Kidney capillary endothelial cell (primary cell): ENCODE results near the gene FBXW8.

Experiments
- DNase-seq: peaks from one replicate; pipeline ENCODE4 v3.0.0-alpha.2; 2018; ENCODE audit warnings: low spot score

The FBXW8 gene

DNA sequence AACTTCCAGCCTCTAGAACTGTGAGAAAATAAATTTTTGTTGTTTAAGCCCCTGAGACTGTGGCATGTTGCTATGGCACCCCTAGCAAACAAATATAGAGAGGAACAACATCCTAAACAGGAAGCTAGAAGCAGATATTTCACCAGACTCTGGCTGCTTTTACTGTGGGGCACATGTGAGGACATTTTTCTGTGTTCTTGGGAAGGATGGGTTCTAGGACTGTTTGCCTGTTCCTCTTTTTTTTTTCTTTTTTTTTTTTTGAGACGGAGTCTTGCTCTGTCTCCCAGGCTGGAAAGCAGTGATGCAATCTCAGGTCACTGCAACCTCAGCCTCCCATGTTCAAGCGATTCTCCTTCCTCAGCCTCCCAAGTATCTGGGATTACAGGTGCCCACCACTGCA, 25.3 kb upstream of the FBXW8 start:
- DNase-seq, result no peak

DNA sequence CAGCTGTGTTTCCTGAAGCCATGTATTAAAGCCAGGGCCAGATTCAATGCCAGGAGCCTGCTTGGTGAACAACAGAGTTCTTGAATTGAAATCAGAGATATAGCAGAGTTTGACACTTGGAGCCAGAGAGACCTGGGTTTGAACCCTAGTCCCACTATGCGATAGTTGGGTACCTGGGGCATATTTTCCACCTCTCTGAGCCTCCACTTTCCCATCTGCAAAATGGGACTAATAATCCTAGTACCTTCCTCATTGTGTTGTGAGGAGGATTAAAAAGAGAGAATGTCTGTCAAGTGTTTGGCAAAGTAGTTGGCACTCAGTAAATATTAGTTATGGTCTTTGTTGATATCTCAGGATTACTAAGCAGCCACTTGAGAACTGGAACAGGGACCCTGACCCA, 23.5 kb upstream of the FBXW8 start:
- no peak for DNase-seq

DNA sequence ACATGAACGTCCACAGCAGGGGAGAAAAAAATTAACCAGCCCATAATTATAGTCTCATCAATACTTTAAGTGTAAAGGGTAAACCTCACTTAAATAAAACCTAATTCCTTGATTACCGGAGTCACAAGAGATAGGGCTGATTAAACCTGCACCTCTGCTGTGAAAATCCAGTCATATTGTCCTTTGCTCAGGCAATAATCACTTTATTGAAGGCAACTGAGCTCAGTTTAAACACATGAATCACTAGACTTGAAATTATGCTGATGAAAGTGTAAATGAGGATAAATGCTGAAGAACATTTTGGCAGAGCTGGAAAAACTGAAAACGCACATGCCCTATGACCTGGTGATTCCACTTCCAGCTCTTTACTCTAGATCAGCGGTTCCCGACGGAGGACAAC, 22.9 kb upstream of the FBXW8 start:
- DNase-seq, result no peak

DNA sequence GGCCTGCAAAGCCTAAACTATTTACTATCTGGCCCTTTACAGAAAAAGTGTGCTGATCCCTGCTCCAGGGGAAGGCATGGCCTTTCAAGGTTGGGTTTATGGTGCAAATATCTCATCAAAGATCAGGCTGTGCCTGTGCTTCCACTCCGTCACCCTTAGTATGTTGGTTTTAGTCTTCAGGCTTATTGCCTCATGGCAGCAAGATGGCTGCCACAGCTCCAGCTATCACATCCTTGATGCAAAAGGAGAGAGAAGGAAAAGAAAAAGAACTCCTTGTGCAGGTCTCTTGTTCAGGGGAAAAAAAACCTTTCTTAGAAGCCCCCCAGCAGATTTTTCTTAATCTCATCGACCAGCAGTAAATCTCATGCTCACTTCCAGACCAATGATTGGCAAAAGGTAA, 20.4 kb upstream of the FBXW8 start:
- no peak for DNase-seq

DNA sequence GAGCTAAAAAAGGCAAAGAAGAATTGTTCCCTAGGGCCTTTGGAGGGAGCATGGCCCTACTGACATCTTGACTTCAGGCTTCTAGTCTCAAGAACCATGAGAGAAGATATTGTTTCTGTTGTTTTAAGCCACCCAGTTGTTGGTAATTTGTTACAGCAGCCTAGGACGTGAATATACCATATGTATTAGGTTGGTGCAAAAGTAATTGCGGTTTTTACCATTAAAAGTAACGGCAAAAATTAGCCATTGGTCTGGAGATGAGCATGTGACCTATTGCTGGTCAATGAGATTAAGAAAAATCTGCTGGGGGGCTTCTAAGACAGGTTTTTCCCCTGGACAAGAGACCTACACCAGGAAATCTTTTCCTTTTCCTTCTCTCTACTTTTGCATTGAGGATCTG, 19.7 kb upstream of the FBXW8 start:
- no peak for DNase-seq

DNA sequence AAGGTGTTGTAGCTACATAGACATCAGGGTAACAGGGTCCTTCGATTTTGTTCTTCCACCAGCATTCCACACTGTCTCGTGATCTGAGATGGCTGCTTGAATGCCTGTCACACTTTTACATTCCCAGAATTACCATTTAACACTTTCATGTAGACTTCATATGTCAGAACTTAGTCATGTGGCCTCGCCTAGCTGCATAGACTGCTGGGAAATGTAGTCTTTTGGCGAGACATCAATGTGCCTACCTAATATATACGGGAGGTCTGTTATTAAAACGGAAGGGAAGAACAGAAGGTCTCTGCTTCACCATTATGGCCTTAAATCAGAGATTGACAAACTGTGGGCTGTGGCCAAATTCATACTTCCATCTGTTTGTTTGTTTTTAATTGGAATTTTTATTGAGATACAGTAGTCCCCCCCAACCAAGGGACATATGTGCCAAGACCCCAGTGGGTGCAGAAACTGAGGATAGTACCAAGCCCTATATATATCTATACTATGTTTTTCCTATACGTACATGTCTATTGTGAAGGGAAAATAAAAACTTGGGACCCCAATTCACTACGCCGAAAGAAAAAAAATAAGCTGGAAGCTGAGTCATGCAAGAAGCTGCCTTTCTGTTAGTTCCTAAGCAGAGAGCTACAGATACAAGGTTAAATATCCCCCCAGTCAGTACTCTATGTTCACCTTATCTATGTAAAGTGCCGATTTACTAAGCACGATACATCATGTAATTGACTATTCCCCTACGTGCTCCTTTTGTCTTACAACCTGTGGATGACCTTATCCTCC, 18.2 kb upstream of the FBXW8 start:
- DNase-seq, result no peak

DNA sequence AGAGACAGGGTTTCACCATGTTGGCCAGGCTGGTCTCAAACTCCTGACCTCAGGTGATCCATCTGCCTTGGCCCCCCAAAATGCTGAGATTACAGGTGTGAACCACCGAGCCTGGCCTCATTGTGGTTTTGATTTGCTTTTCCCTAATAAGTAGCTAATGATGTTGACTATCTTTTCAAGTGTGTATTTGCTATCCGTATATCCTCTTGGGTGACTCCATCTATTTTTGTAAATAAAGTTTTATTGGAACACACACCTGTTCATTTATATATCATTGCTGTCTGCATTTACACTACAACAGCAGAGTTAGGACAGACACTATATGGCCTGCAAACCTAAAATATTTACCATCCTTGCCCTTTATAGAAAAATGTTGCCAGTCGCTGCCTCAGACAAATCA, 15.8 kb upstream of the FBXW8 start:
- no peak for DNase-seq

DNA sequence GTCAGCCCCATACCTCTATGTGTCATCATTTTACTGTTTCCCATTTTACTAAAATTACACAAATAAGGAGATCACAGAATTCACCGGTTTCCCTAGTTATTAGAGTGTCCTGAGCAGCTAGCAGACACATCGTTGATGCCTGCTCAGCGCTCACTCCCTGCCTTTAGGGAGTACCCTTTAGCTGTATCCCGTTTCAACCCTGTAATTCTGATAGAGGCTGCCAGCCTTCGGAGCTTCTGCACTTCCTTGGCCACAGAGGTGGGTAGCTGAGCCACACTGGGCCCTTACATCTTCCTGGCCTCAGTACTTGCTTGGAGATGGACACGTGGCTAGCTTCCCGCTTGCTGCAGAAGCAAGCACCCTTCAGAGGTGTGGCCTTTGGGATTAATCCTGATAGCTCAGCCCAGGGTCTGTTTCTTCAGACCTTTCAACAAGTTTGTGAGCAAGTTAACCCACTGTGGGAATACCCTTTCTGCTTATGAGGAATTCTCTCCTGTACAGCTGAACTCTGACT, 14.3 kb upstream of the FBXW8 start:
- DNase-seq, result no peak

DNA sequence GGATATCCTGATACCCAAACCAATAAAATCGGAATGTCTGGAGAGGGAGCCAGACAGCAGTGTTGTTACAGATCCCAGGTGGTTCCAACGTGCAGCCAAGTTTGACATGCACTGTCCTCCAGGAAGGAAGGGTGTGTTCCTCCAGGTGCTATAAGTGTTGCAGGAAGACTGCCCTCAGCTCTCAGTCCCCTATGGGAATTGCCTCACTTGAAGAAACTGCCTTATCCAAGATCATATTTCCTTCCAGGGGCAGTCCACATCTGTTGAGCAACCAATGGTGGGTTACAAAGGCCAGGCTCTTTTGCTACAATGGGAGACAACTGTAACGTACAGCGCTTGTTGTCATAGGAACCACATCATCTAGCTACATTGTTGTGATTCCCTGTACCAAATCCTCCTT, 13.3 kb upstream of the FBXW8 start:
- no peak for DNase-seq

DNA sequence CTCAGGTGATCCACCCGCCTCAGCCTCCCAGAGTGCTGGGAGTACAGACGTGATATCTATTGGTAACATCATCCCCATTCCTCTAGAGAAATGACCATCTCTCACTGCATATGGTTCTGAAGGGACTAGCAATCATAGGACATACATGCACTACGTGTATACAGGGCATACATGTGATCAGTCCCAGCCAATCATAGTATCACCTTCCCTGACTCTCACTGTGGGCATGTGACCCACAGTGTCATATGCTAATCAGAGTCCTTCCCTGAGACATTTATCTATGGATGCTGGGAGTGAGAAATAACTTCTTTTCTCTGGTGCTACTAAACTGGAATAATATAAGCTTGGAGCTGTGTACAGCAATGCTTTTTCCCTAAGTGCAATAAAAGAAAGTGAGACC, 12.1 kb upstream of the FBXW8 start:
- no peak for DNase-seq

DNA sequence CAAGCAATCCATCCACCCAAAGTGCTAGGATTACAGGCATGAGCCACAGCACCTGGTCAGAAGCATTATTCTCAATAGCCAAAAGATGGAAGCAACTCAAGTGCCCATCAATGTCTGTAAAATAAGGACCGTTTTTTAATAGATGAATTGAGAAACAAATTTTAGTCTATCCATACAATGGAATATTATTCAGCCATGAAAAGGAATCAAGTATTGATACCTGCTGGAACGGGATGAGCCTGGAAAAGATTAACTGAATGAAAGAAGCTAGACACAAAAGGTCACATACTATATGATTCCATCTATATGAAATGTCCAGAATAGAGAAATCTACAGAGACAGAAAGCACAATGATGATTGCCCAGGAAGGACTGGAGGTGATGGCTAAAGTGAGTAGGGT, 9.1 kb upstream of the FBXW8 start:
- DNase-seq, result no peak

DNA sequence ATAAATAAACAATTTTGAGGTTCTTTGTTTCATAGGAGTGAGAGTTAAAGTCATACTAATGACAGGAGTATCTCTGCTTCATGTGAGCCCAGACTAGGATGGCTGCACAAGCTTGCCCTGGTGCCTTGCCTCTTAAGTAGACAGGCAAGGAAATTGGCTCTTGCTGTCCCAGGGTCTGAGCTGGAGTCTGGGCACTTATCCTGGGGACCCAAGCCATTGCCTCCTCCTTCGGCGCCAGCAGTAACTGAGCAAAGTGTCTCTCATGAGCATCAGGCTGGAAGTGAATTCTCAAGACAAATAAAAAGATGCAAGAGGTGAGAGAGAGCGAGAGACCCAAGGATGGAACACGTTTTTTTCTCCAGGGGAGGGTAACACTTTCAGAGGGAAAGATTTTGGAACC, 6.9 kb upstream of the FBXW8 start:
- no peak for DNase-seq

DNA sequence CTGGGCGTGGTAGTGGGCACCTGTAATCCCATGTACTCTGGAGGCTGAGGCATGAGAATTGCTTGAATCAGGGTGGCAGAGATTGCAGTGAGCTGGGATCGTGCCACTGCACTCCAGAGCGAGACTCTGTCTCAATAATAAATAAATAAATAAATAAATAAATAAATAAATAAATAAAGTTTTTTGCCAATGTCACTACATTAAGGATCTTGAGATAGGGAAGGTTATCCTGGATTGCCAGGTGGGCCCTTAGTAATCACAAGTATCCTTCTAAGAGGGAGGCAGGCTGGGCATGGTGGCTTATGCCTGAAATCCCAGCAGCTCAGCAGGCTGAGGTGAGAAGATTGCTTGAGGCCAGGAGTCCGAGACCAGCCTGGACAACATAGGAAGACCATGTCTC, 4.5 kb upstream of the FBXW8 start:
- no peak for DNase-seq

DNA sequence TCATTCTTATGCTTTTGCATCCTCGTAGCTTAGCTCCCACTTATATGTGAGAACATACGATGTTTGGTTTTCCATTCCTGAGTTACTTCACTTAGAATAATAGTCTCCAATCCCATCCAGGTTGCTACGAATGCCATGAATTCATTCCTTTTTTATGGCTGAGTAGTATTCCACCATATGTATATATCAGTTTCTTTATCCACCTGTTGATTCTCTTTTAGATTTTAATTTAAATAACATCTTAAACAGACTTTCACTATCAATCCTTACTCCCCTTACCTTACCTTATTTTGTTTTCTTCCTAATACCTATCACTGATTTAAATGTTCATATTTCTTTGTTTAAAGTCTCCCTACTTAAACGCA, 488 bp upstream of the FBXW8 start:
- no peak for DNase-seq

DNA sequence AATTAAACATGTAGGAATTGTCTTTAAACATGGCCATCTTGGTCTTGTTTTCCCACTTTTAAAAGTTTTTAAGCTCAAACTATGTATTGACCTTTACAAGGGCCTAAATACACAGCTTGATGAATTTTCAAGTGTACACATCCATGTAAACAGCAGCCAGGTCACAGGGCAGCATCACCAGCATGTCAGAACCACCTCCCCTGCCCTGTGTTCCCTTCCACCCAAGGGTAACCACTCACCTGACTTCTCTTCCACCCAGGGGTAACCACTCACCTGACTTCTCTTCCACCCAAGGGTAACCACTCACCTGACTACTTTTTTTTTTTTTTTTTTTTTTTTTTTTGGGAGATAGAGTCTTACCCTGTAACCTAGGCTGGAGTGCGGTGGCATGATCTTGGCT, 4.6 kb downstream of the FBXW8 start:
- DNase-seq, result no peak

DNA sequence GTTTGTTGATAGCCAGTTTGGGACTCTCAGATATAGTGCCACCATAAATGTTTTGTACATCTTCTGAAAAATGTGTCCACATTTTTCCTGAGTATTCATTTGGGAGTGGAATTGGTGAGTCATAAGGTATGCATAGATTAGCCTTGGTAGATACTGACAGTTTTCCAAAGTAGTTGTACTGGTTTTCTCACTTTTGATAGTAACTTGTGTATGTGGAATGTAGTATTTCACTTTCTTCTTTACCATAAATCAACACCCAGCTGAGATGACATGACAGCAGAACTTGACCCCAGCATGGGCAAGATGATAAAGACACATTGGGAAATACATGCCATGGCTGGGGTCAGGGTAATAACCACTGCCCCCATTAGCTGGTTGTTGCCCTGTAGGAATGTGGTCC, 5.4 kb downstream of the FBXW8 start:
- DNase-seq, result no peak

DNA sequence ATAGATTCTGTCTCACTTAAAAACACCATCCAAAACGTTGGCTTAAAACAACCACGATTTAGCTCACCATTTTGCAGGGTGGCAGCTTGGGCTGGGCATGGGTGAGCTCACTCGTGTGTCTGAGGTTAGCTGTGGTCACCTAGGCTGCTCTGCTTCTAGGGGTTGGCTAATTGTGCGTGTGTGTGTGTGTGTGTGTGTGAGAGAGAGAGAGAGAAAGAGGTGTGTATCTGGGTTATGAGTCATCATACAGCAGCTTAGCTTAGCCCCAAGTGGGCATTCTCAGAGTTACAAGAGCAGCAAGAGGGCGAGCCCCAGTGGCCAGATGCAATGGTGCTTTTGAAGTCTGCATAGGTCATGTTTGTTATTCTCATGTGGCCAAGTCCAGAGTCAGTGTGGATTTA, 6.0 kb downstream of the FBXW8 start:
- DNase-seq, result no peak

DNA sequence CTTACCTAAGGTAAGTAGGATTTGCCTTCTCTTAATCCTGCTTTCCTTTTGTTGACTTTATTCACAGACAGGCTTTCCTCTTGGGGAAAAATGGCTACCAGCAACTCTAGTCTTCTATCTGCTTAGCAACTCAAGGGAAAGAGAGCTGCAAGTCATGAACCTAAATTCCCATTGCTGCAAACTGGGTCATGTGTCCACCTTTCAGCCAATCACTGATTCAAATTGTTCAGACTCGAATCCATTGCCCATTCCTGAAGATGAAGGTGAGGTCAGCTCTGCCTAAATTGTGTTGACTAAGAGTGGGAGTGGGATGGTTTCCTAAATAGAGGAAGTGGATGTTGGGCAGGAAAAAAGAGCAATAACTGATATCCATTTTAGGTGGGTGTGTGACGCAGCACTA, 7.7 kb downstream of the FBXW8 start:
- no peak for DNase-seq

DNA sequence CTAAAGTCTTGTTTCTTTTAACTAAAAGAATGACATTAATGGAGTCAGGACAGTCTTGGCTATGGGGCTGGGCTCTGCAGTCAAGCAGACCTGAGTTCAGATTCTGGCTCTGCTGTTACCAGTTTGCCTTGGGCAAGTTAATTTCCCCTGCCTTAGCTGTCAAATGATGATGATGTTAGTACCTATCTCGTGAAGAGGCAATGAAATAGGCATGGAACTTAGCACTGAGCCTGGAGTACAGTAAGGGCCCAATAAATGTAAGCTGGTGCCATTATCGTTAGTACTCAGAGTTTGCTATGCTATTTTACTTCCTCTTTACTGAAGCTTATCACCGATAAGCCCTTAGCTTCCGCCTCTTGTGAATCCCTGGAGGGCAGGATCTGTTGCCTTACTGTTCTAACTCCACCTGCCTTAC, 8.5 kb downstream of the FBXW8 start:
- DNase-seq, result no peak

DNA sequence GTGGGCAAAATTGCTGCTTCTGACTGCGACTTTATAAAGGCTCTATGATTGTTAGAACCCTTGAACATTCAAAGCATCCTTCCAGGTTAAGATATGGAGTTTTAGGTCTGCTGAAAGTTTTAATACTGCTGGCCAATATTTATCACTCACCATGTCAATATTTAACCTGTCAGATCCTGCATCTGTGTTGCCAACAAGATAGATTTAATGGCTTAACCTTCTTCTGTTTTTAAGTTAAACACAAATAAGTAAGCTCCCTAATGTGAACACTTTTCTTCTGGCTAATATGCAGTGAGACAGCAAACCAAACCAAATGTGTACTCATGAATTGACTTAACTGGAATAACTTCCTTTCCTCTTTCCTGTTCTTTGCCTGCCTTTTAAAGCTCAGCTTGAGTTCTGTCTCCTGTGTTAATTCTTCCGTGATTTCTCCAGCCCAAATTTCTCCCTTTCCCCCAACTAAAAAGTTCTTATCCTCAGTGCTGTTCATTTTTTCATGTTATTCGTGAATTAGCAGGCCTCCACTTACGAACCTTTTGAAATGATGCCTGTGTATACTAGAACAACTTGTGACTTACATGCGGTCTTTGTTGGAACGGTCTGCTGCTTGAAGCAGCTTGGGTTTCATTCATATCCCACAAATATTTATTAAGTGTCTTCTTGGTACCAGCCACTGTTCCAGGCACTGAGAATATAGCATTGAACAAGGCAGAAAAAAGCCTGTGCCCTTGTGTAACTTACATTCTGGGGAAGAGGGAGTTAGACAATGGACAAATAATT, 9.1 kb downstream of the FBXW8 start:
- DNase-seq, result no peak

DNA sequence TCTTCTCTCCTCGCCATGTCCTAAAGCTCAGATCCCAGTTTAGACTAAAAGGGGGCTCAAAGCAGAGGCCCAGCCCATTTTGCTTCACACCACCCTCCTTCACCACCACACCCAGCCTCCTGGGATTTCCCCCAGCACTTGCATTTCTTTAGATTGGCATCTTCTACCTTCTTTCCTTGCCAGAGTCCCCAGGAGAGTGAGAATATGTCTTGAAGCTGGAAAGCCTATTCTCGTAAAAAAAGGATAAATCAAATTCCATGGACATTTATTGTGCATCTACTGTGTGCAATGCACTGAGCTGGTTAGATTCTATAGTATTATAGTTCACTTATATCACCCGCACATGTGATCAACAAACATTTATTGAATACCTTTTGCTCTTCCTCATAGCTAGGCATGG, 10.2 kb downstream of the FBXW8 start:
- no peak for DNase-seq

DNA sequence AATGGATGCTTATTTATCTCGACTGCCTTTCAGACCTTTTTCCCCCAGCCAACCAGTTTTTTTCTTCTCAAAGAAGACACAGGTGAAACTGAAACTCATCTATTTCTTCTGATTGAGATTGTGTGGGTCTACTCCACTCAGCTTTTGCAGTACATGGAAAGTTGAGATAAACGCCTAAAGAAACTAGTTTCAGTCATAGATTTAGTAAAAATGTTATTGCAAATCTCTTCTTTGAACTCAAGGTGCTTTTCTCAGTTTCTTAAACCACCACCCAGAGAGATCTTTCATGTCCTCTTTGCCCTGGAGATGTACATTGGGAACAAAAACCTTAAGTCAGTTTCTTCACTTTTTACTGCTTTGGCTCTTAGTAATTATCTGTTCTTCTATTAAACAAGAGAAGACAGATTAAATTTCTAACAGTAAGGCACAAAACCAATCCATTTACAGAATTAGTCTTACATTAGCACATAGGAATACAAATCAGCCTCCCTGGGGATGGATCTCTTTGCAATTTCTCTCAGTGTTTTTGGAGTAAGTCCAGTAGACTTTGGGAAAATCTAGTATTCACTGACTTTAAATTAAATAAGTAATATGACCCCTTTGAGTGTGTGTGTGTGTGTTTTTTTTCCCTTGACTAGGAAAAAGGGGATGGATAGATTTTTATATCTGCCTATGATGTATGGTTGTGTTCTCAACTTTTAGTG, 11.6 kb downstream of the FBXW8 start:
- no peak for DNase-seq
